Astrocyte (in vitro differentiated cells and primary cell): ENCODE data around the gene PLEKHA7. TPM values are rescaled to one million over a fixed set of nuclear protein-coding genes. Genes with fewer than 3 reads are reported as not detected.

Experiments used
- DNase-seq: peaks from one replicate; pipeline ENCODE4 v3.0.0-alpha.2; 2010; ENCODE audit warnings: low read depth
- FAIRE-seq: peaks from 2 replicates; lab custom pipeline; 2011; peaks lifted over from hg19 to GRCh38; lab: Jason Lieb, UNC
- H2AFZ ChIP-seq: 2 replicates; pipeline ENCODE4 v1.6.0; 2012; ENCODE audit warnings: low read depth, low read length, inconsistent platforms
- H3K27ac ChIP-seq: 2 replicates; pipeline ENCODE4 v1.5.1; 2011; ENCODE audit warnings: low read depth, low read length, inconsistent platforms
- H3K27me3 ChIP-seq: 2 replicates; pipeline ENCODE4 v1.6.0; 2011; ENCODE audit warnings: low read length, inconsistent platforms; ENCODE audit not compliant: insufficient read depth
- H3K36me3 ChIP-seq: 2 replicates; pipeline ENCODE4 v1.5.1; 2011; ENCODE audit warnings: low read length, inconsistent platforms; ENCODE audit not compliant: insufficient read depth
- H3K4me1 ChIP-seq: 2 replicates; pipeline ENCODE4 v1.5.1; 2011; ENCODE audit warnings: low read length, inconsistent platforms; ENCODE audit not compliant: insufficient read depth
- H3K4me2 ChIP-seq: 2 replicates; pipeline ENCODE4 v1.6.0; 2012; ENCODE audit warnings: low read length, inconsistent platforms
- H3K4me3 ChIP-seq: 2 replicates; pipeline ENCODE4 v1.5.1; 2011; ENCODE audit warnings: low read depth, mild to moderate bottlenecking, low read length, inconsistent platforms; ENCODE audit not compliant: insufficient read depth
- H3K79me2 ChIP-seq: 2 replicates; pipeline ENCODE4 v1.6.0; 2012; ENCODE audit warnings: mild to moderate bottlenecking, low read length, inconsistent platforms; ENCODE audit not compliant: insufficient read depth
- H3K9ac ChIP-seq: 2 replicates; pipeline ENCODE4 v1.6.0; 2012; ENCODE audit warnings: mild to moderate bottlenecking, low read length, inconsistent platforms
- H3K9me3 ChIP-seq: 2 replicates; pipeline ENCODE4 v1.5.1; 2012; ENCODE audit warnings: low read depth, mild to moderate bottlenecking, low read length, inconsistent platforms; ENCODE audit not compliant: insufficient read depth
- H4K20me1 ChIP-seq: 2 replicates; pipeline ENCODE4 v1.6.0; 2012; ENCODE audit warnings: low read length, inconsistent platforms; ENCODE audit not compliant: insufficient read depth
- H3K27ac Mint-ChIP-seq: one replicate; pipeline ENCODE4 v1.8.0; 2021; ENCODE audit warnings: mild to moderate bottlenecking, mixed read lengths; ENCODE audit not compliant: unreplicated experiment
- H3K27me3 Mint-ChIP-seq: one replicate; pipeline ENCODE4 v1.8.0; 2021; ENCODE audit warnings: low read depth, mixed read lengths; ENCODE audit not compliant: unreplicated experiment
- H3K36me3 Mint-ChIP-seq: one replicate; pipeline ENCODE4 v1.8.0; 2021; ENCODE audit warnings: low read depth, mixed read lengths; ENCODE audit not compliant: unreplicated experiment
- H3K4me1 Mint-ChIP-seq: one replicate; pipeline ENCODE4 v1.8.0; 2021; ENCODE audit warnings: low read depth, mixed read lengths; ENCODE audit not compliant: unreplicated experiment
- H3K4me3 Mint-ChIP-seq: one replicate; pipeline ENCODE4 v1.8.0; 2021; ENCODE audit warnings: mild to moderate bottlenecking, moderate library complexity, mixed read lengths; ENCODE audit not compliant: unreplicated experiment
- H3K9me3 Mint-ChIP-seq: one replicate; pipeline ENCODE4 v1.8.0; 2021; ENCODE audit warnings: mild to moderate bottlenecking, mixed read lengths; ENCODE audit not compliant: unreplicated experiment
- EZH2 ChIP-seq: IDR thresholded peaks from 2 replicates; pipeline ENCODE4 v1.6.1; 2012; ENCODE audit warnings: mild to moderate bottlenecking, low read length, inconsistent platforms; ENCODE audit not compliant: insufficient read depth
- total RNA-seq: library from RNA; stranded (reverse); gene quantifications from 2 replicates; pipeline ENCODE4 v1.2.1, GENCODE V29; 2021
- TF ChIP-seq, protein P1 (sequence below): IDR thresholded peaks from 2 replicates; pipeline ENCODE4 v1.5.1; 2011; ENCODE audit warnings: low read depth, mild to moderate bottlenecking, inconsistent platforms, low read length, moderate library complexity; ENCODE audit not compliant: insufficient read depth

PLEKHA7 gene
- total RNA-seq, 1 donor from 2014 or later: 5.7 TPM

DNA sequence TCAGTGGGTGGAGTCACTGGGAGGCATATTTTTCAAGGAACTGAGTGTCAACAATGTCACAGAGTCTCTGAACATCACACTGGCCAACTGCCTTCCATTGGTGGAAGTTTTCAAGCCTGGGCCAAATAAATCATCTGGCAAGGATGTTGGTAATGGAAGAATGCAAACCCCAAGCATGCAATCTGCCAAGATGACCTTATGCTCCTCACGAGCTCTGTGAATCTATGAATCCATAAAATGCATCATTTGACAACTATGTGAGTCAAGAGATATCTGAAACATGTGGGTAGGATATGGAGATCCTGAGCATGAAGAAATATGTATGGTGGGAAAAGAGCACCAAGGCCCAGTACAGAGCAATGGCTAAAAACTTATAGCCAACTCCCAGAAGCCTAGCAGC is 122.2 kb downstream of the PLEKHA7 start:
- no peak for FAIRE-seq
- no peak overlapping the region for H2AFZ ChIP-seq

DNA sequence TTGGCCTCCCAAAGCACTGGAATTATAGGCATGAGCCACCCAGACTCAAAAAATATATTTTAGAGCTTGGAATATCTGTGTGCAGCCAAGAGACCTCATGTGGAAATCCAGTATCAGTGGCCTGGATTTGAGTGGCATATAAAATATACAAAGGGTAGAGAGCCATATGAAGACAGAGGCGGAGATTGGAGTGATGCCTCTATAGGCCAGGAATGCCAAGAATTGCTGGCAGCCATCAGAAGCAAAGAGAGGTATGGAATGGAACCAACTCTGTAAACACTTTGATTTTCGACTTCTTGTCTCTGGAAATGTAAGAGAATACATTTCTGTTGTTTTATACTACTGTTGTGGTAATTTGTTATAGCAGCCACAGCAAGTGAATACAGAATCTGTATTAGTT is 123.0 kb downstream of the PLEKHA7 start:
- H3K4me3 ChIP-seq: no peak overlapping the region
- Mint-ChIP-seq H3K4me3 (no peak overlapping the region), H3K27ac (no peak overlapping the region), H3K27me3 (no peaks in the 10 kb centered on the region), H3K9me3 (peaks cover 11% of the 10 kb centered on the region), H3K36me3 (peaks cover 4% of the 10 kb centered on the region), H3K4me1 (peaks cover 18% of the 10 kb centered on the region)
- no peak for DNase-seq
- no peak overlapping the region for H2AFZ ChIP-seq
- H3K27me3 ChIP-seq: no peaks in the 10 kb centered on the region
- H3K4me1 ChIP-seq: peaks cover 8% of the 10 kb centered on the region
- H3K9me3 ChIP-seq: no peaks in the 10 kb centered on the region
- H3K79me2 ChIP-seq: no peaks in the 10 kb centered on the region
- TF ChIP-seq EZH2: no peak
- TF ChIP-seq, protein P1, sequence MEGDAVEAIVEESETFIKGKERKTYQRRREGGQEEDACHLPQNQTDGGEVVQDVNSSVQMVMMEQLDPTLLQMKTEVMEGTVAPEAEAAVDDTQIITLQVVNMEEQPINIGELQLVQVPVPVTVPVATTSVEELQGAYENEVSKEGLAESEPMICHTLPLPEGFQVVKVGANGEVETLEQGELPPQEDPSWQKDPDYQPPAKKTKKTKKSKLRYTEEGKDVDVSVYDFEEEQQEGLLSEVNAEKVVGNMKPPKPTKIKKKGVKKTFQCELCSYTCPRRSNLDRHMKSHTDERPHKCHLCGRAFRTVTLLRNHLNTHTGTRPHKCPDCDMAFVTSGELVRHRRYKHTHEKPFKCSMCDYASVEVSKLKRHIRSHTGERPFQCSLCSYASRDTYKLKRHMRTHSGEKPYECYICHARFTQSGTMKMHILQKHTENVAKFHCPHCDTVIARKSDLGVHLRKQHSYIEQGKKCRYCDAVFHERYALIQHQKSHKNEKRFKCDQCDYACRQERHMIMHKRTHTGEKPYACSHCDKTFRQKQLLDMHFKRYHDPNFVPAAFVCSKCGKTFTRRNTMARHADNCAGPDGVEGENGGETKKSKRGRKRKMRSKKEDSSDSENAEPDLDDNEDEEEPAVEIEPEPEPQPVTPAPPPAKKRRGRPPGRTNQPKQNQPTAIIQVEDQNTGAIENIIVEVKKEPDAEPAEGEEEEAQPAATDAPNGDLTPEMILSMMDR: no peak
- FAIRE-seq: no peak
- no peak overlapping the region for H3K9ac ChIP-seq
- no peaks in the 10 kb centered on the region for H4K20me1 ChIP-seq
- no peak overlapping the region for H3K27ac ChIP-seq
- no peak overlapping the region for H3K4me2 ChIP-seq
- H3K36me3 ChIP-seq: no peaks in the 10 kb centered on the region

More for the DNA sequence above, 122.2 kb downstream of the PLEKHA7 start:
- H3K27me3 Mint-ChIP-seq: no peaks in the 10 kb centered on the region
- no peak overlapping the region for H3K9ac ChIP-seq
- H3K4me3 ChIP-seq: no peak overlapping the region
- no peak overlapping the region for H3K4me2 ChIP-seq
- no peaks in the 10 kb centered on the region for H3K27me3 ChIP-seq
- H3K79me2 ChIP-seq: no peaks in the 10 kb centered on the region
- no peak overlapping the region for H3K4me3 Mint-ChIP-seq
- H3K36me3 Mint-ChIP-seq: peaks cover 4% of the 10 kb centered on the region
- peaks cover 8% of the 10 kb centered on the region for H3K4me1 ChIP-seq
- peak; percentile 81 for DNase-seq
- H3K27ac Mint-ChIP-seq: peak overlapping the region; percentile 53
- H3K27ac ChIP-seq: no peak overlapping the region
- TF ChIP-seq, protein P1: no peak
- TF ChIP-seq EZH2: no peak
- H4K20me1 ChIP-seq: no peaks in the 10 kb centered on the region
- H3K36me3 ChIP-seq: no peaks in the 10 kb centered on the region
- peaks cover 23% of the 10 kb centered on the region for H3K4me1 Mint-ChIP-seq
- peaks cover 11% of the 10 kb centered on the region for H3K9me3 Mint-ChIP-seq
- H3K9me3 ChIP-seq: no peaks in the 10 kb centered on the region

DNA sequence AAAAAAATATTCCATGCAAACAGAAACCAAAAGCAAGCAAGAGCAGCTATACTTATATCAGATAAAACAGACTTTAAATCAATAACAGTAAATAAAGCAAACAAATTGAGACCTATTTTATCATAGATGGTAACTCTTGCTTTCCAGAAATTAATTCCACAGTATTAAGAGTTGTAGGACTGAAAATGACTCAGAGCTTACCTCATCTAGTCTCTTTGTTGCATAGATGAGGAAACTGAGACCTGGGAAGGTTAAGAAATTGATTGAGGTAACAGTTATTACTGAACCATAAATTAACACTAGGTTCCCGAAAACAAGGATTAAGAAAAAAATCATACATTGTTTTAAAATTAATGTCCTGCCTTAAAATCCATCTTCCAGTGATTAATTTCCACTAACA is 123.8 kb downstream of the PLEKHA7 start:
- no peak overlapping the region for H3K4me3 ChIP-seq
- no peak for FAIRE-seq
- no peak overlapping the region for H2AFZ ChIP-seq
- peaks cover 4% of the 10 kb centered on the region for H3K36me3 Mint-ChIP-seq
- no peaks in the 10 kb centered on the region for H3K27me3 ChIP-seq
- H3K27me3 Mint-ChIP-seq: no peaks in the 10 kb centered on the region
- H3K4me1 Mint-ChIP-seq: peaks cover 17% of the 10 kb centered on the region
- no peak overlapping the region for H3K27ac ChIP-seq
- DNase-seq: no peak
- no peaks in the 10 kb centered on the region for H3K9me3 ChIP-seq
- H3K4me1 ChIP-seq: peaks cover 8% of the 10 kb centered on the region
- no peak overlapping the region for H3K4me2 ChIP-seq
- no peaks in the 10 kb centered on the region for H3K79me2 ChIP-seq
- H3K27ac Mint-ChIP-seq: no peak overlapping the region
- H3K4me3 Mint-ChIP-seq: no peak overlapping the region
- no peak overlapping the region for H3K9ac ChIP-seq
- H3K9me3 Mint-ChIP-seq: peaks cover 11% of the 10 kb centered on the region
- no peaks in the 10 kb centered on the region for H4K20me1 ChIP-seq
- no peaks in the 10 kb centered on the region for H3K36me3 ChIP-seq
- TF ChIP-seq EZH2: no peak
- TF ChIP-seq, protein P1: no peak
